H1 (cell line): ENCODE measurements around the gene MS4A5. TPM values are rescaled to one million over a fixed set of nuclear protein-coding genes. Genes with fewer than 3 reads are reported as not detected.

Experiments used
- CTCF ChIA-PET: fragments of 300-600 bp; sonication (Branson Sonifier 250); formaldehyde crosslinking; loops from one replicate; lab custom pipeline; 2021; ENCODE audit not compliant: partially characterized antibody; lab: Charles Lee
- POLR2A ChIA-PET: fragments of 300-600 bp; sonication (Branson Sonifier 250); formaldehyde crosslinking; loops from one replicate; lab custom pipeline; 2021; ENCODE audit warnings: inconsistent platforms; ENCODE audit not compliant: partially characterized antibody; lab: Charles Lee
- DNase-seq, 2 experiments: peaks; one replicate each; pipeline versions ENCODE4 v3.0.0 to v3.0.0-alpha.2; 2010 to 2022; ENCODE audit warnings: low spot score in 2 of 2, low read depth in 1 of 2, mixed read lengths in 1 of 2
- FAIRE-seq: peaks from 2 replicates; lab custom pipeline; 2011; peaks lifted over from hg19 to GRCh38; lab: Jason Lieb, UNC
- H2AFZ ChIP-seq: 2 replicates; pipeline ENCODE4 v1.8.1; 2012; ENCODE audit warnings: low read length, inconsistent platforms
- H2AK5ac ChIP-seq: 2 replicates; pipeline ENCODE4 v1.6.1; 2013; ENCODE audit warnings: low read depth, low read length
- H2BK120ac ChIP-seq: replicated peaks from 2 replicates; pipeline ENCODE3; 2013; ENCODE audit warnings: low read depth, low read length, inconsistent platforms
- H2BK12ac ChIP-seq: 2 replicates; pipeline ENCODE4 v1.6.1; 2013; ENCODE audit warnings: low read depth, low read length
- H2BK15ac ChIP-seq: 2 replicates; pipeline ENCODE4 v1.6.1; 2013; ENCODE audit warnings: low read length
- H2BK20ac ChIP-seq: 2 replicates; pipeline ENCODE4 v1.6.1; 2013; ENCODE audit warnings: low read length
- H2BK5ac ChIP-seq: 2 replicates; pipeline ENCODE4 v1.6.1; 2013; ENCODE audit warnings: low read depth, low read length
- H3K14ac ChIP-seq: 2 replicates; pipeline ENCODE4 v1.6.1; 2013; ENCODE audit warnings: inconsistent platforms; ENCODE audit not compliant: insufficient read length
- H3K18ac ChIP-seq: 2 replicates; pipeline ENCODE4 v1.6.1; 2013; ENCODE audit warnings: low read length; ENCODE audit errors: extremely low read depth
- H3K23ac ChIP-seq: 2 replicates; pipeline ENCODE4 v1.6.1; 2013; ENCODE audit warnings: inconsistent platforms; ENCODE audit not compliant: insufficient read length
- H3K23me2 ChIP-seq: 2 replicates; pipeline ENCODE4 v1.6.1; 2013; ENCODE audit warnings: low read depth, low read length
- H3K27ac ChIP-seq: 2 replicates; pipeline ENCODE4 v1.6.1; 2011; ENCODE audit warnings: low read depth, low read length, inconsistent platforms
- H3K27me3 ChIP-seq, 4 experiments: replicated peaks in 1 of 4; 1 replicate in 1 of 4; 2 replicates in 3 of 4; pipeline versions ENCODE4 v1.6.1 to v1.8.1; 2011 to 2013; ENCODE audit warnings: low read length in 3 of 4, mild to moderate bottlenecking in 3 of 4, inconsistent platforms in 2 of 4, mixed read lengths in 2 of 4, moderate library complexity in 1 of 4; ENCODE audit not compliant: control insufficient read depth in 3 of 4, insufficient read depth in 3 of 4; ENCODE audit errors: extremely low read depth in 1 of 4
- H3K36me3 ChIP-seq, 4 experiments: 2 replicates each; pipeline versions ENCODE4 v1.6.1 to v1.8.1; 2011 to 2013; ENCODE audit warnings: mild to moderate bottlenecking in 4 of 4, low read length in 3 of 4, moderate library complexity in 2 of 4, control low read depth in 1 of 4, inconsistent platforms in 1 of 4; ENCODE audit not compliant: insufficient read depth in 4 of 4, control insufficient read depth in 2 of 4
- H3K4ac ChIP-seq: replicated peaks from 2 replicates; pipeline ENCODE3; 2013; ENCODE audit warnings: low read length, low read depth, mixed read lengths, inconsistent platforms; ENCODE audit not compliant: insufficient read length
- H3K4me1 ChIP-seq, 4 experiments: replicated peaks in 1 of 4; 1 replicate in 1 of 4; 2 replicates in 3 of 4; pipeline versions ENCODE4 v1.6.1 to v1.8.1; 2011 to 2013; ENCODE audit warnings: low read length in 3 of 4, inconsistent platforms in 2 of 4, mixed read lengths in 1 of 4; ENCODE audit not compliant: insufficient read depth in 4 of 4, control insufficient read depth in 3 of 4
- H3K4me2 ChIP-seq, 2 experiments: 2 replicates each; pipeline versions ENCODE4 v1.6.1 to v1.8.1; 2011 to 2013; ENCODE audit warnings: low read depth in 2 of 2, low read length in 2 of 2, control low read depth in 1 of 2, inconsistent platforms in 1 of 2, mild to moderate bottlenecking in 1 of 2; ENCODE audit not compliant: insufficient read depth in 1 of 2
- H3K4me3 ChIP-seq, 4 experiments: fragments of 200-600, 300-600 bp in 1 of 4; sonication (generic), shearing (Covaris generic), sonication (Bioruptor Twin) in 1 of 4; 2 replicates each; pipeline versions ENCODE4 v1.5.1 to v1.8.1; 2011 to 2016; ENCODE audit warnings: low read length in 4 of 4, low read depth in 3 of 4, control low read depth in 2 of 4, inconsistent platforms in 2 of 4, mild to moderate bottlenecking in 2 of 4, mixed read lengths in 1 of 4, moderate library complexity in 1 of 4; ENCODE audit not compliant: insufficient read depth in 2 of 4; ENCODE audit errors: extremely low read depth in 1 of 4
- H3K56ac ChIP-seq: replicated peaks from 2 replicates; pipeline ENCODE3; 2013; ENCODE audit warnings: low read depth, mild to moderate bottlenecking, mixed read lengths, low read length, inconsistent platforms; ENCODE audit not compliant: insufficient read length
- H3K79me1 ChIP-seq: 2 replicates; pipeline ENCODE4 v1.6.1; 2013; ENCODE audit warnings: low read depth, low read length, control low read depth
- H3K79me2 ChIP-seq, 2 experiments: 2 replicates each; pipeline versions ENCODE4 v1.6.1 to v1.8.1; 2012 to 2013; ENCODE audit warnings: low read length in 2 of 2, mild to moderate bottlenecking in 2 of 2, inconsistent platforms in 1 of 2; ENCODE audit not compliant: insufficient read depth in 2 of 2, control insufficient read depth in 1 of 2
- H3K9ac ChIP-seq, 4 experiments: replicated peaks in 1 of 4; 1 replicate in 1 of 4; 2 replicates in 3 of 4; pipeline versions ENCODE4 v1.6.1 to v1.8.1; 2011 to 2013; ENCODE audit warnings: low read depth in 3 of 4, low read length in 3 of 4, control low read depth in 2 of 4, mild to moderate bottlenecking in 2 of 4, moderate library complexity in 2 of 4, inconsistent platforms in 1 of 4; ENCODE audit errors: extremely low read depth in 1 of 4
- H3K9me3 ChIP-seq, 2 experiments: 2 replicates each; pipeline versions ENCODE4 v1.6.1 to v1.8.1; 2012 to 2013; ENCODE audit warnings: mild to moderate bottlenecking in 2 of 2, moderate library complexity in 2 of 2, control low read depth in 1 of 2, inconsistent platforms in 1 of 2, low read depth in 1 of 2, low read length in 1 of 2, mixed read lengths in 1 of 2; ENCODE audit not compliant: insufficient read depth in 2 of 2
- H4K20me1 ChIP-seq, 2 experiments: replicated peaks in 1 of 2; 2 replicates each; pipeline versions ENCODE3 to v1.8.1; 2011 to 2013; ENCODE audit warnings: inconsistent platforms in 2 of 2, low read length in 2 of 2, mild to moderate bottlenecking in 1 of 2; ENCODE audit not compliant: insufficient read depth in 2 of 2, control insufficient read depth in 1 of 2
- H4K5ac ChIP-seq: 2 replicates; pipeline ENCODE4 v1.6.1; 2013; ENCODE audit warnings: low read length, low read depth, mixed read lengths, inconsistent platforms; ENCODE audit not compliant: insufficient read length
- H4K8ac ChIP-seq: 2 replicates; pipeline ENCODE4 v1.8.0; 2013; ENCODE audit warnings: mild to moderate bottlenecking, moderate library complexity, low read length, inconsistent platforms; ENCODE audit not compliant: insufficient read depth; ENCODE audit errors: extremely low read depth
- H4K91ac ChIP-seq: replicated peaks from 2 replicates; pipeline ENCODE3; 2013; ENCODE audit warnings: low read length, mixed read lengths, inconsistent platforms; ENCODE audit not compliant: insufficient read length
- CBX8 ChIP-seq: fragments of 300-800, 300-1000 bp; sonication (generic); IDR thresholded peaks from 2 replicates; pipeline ENCODE4 v1.7.1; 2016; ENCODE audit warnings: low read depth, low read length, borderline replicate concordance
- CEBPB ChIP-seq: IDR thresholded peaks from 2 replicates; pipeline ENCODE4 v1.6.1; 2012; ENCODE audit warnings: low read depth, low read length
- CHD1 ChIP-seq: IDR thresholded peaks from 2 replicates; pipeline ENCODE4 v1.6.1; 2012; ENCODE audit warnings: low read depth, low read length, improper control_type of control experiment
- CREB1 ChIP-seq: IDR thresholded peaks from 2 replicates; pipeline ENCODE4 v1.6.1; 2012; ENCODE audit warnings: inconsistent platforms
- GTF2F1 ChIP-seq: IDR thresholded peaks from 2 replicates; pipeline ENCODE4 v1.6.1; 2012; ENCODE audit warnings: low read depth, low read length, improper control_type of control experiment, borderline replicate concordance
- NANOG ChIP-seq: IDR thresholded peaks from 2 replicates; pipeline ENCODE4 v1.6.1; 2011; ENCODE audit warnings: low read length, low read depth, mild to moderate bottlenecking, inconsistent platforms; ENCODE audit not compliant: insufficient read depth, poor library complexity, severe bottlenecking
- PHF8 ChIP-seq: fragments of 200-600 bp; sonication (generic); conservative IDR thresholded peaks from 2 replicates; pipeline ENCODE4 v1.7.1; 2012; ENCODE audit warnings: low read depth, mild to moderate bottlenecking, inconsistent platforms, low read length, moderate library complexity
- RFX5 ChIP-seq: IDR thresholded peaks from 2 replicates; pipeline ENCODE4 v1.6.1; 2011; ENCODE audit warnings: low read depth, low read length, improper control_type of control experiment, borderline replicate concordance
- RNF2 ChIP-seq: fragments of 200-900, 300-1000 bp; sonication (generic); IDR thresholded peaks from 2 replicates; pipeline ENCODE4 v1.7.1; 2016; ENCODE audit warnings: borderline replicate concordance, low read depth, mild to moderate bottlenecking, antibody characterized with exemption, low read length; ENCODE audit not compliant: poor library complexity, severe bottlenecking; ENCODE audit errors: missing control alignments
- SP4 ChIP-seq: IDR thresholded peaks from 2 replicates; pipeline ENCODE4 v1.6.1; 2012; ENCODE audit warnings: low read length, inconsistent platforms
- TAF7 ChIP-seq: optimal IDR thresholded peaks from 2 replicates; pipeline ENCODE3; 2011; ENCODE audit warnings: low read depth, mild to moderate bottlenecking, inconsistent platforms, low read length, moderate library complexity, borderline replicate concordance
- TBP ChIP-seq: IDR thresholded peaks from 2 replicates; pipeline ENCODE4 v1.6.1; 2011; ENCODE audit warnings: low read depth, low read length, improper control_type of control experiment
- WGBS, 2 experiments: shearing (Covaris generic) in 1 of 2; methylation state at CpG; one replicate each; pipeline versions ENCODE4 v1.1.6 to v1.1.7; 2013 to 2015; ENCODE audit warnings: low lambda C conversion rate in 2 of 2, mixed read lengths in 2 of 2, inconsistent platforms in 1 of 2, low coverage in 1 of 2, missing lambda C conversion rate in 1 of 2; ENCODE audit not compliant: insufficient replicate concordance in 2 of 2, insufficient coverage in 1 of 2, insufficient read length in 1 of 2; ENCODE audit errors: extremely low coverage in 1 of 2, missing lambda C conversion rate in 1 of 2; 5-methylcytosine and 5-hydroxymethylcytosine counted together
- polyA plus RNA-seq, 7 experiments: library from polyadenylated mRNA; depleted of rRNA in 3 of 7; stranded (reverse) in 5 of 7; unstranded in 2 of 7; fragments of >200 nt in 5 of 7; fragments of 200-250 nt in 2 of 7; gene quantifications; 1 replicate in 5 of 7; 2 replicates in 1 of 7; 4 replicates in 1 of 7; pipeline versions ENCODE4 v1.2.1 to v1.2.3, GENCODE V29; 2011 to 2013; ENCODE audit warnings: missing spikeins in 2 of 7, mixed read lengths in 2 of 7
- total RNA-seq: library from RNA; stranded (reverse); fragmentation: NEBNext Ultra II Directional; extraction: Animal tissue kit (Norgen Biotek cat#: 25700); gene quantifications from 2 replicates; pipeline ENCODE4 v1.2.1, GENCODE V29; 2021
- TF ChIP-seq, protein P1 (sequence below): IDR thresholded peaks from 2 replicates; pipeline ENCODE4 v1.6.1; 2012; ENCODE audit warnings: low read length, inconsistent platforms

The MS4A5 gene
- total and polyA plus RNA-seq, 2 of the 8 experiments (the other 6 are each of a cell fraction or from before 2014, with no cell fraction given), result not detected

DNA sequence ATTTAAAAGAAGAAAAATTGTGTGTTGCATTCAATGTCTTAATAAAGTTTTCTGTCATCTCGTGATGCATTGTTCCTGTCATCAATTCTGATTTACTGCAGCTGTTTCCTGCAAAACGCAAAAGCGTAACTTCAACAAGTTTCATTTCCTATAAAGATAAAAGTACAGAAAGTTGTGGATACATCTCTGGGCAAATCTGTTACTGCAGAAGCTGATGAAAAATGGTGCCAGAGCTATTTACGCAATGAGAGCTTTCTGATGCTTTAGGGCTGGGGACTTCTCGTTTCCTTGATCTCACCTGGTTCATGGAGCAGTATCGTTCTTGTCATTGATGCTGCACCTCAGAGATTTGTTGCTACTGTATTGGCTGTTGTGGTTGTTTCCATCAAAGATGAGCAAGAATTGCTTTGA is 47.7 kb downstream of the MS4A5 start:
- no peaks in the 10 kb centered on the region for H3K23me2 ChIP-seq
- WGBS, 2 experiments, result 94% methylated on average over 6 of the region's 6 CpGs; no CpG with 5 or more reads in 1 of the 2 experiments
- H2BK15ac ChIP-seq, result no peak overlapping the region
- POLR2A ChIA-PET, result no interaction called here
- H3K9ac ChIP-seq, result no peak overlapping the region
- H3K14ac ChIP-seq, result no peak overlapping the region
- no peak overlapping the region for H2BK120ac ChIP-seq
- no peak overlapping the region for H2BK12ac ChIP-seq
- CTCF ChIA-PET, result interaction anchor here (0.6 to 1.7 kb wide), 3 partner anchors 74 to 114 kb away, joined by 3 to 4 read pairs (median 3); no protein-coding TSS in a partner anchor
- no peak overlapping the region for H2BK20ac ChIP-seq
- H3K79me2 ChIP-seq, result no peaks in the 10 kb centered on the region
- no peak overlapping the region for H4K5ac ChIP-seq
- H3K36me3 ChIP-seq, result no peaks in the 10 kb centered on the region
- no peak overlapping the region for H2AFZ ChIP-seq
- no peak overlapping the region for H3K4ac ChIP-seq
- H4K91ac ChIP-seq, result no peak overlapping the region
- H3K18ac ChIP-seq, result no peak overlapping the region
- no peak overlapping the region for H3K27ac ChIP-seq
- no peak overlapping the region for H3K4me2 ChIP-seq
- H3K9me3 ChIP-seq, result no peaks in the 10 kb centered on the region
- H4K20me1 ChIP-seq, result no peaks in the 10 kb centered on the region
- H2BK5ac ChIP-seq, result no peak overlapping the region
- H3K4me3 ChIP-seq, result no peak overlapping the region
- no peaks in the 10 kb centered on the region for H3K27me3 ChIP-seq
- H3K4me1 ChIP-seq, result no peaks in the 10 kb centered on the region
- H3K23ac ChIP-seq, result no peak overlapping the region
- no peaks in the 10 kb centered on the region for H3K79me1 ChIP-seq
- DNase-seq, result no peak
- no peak overlapping the region for H2AK5ac ChIP-seq
- no peak overlapping the region for H3K56ac ChIP-seq
- FAIRE-seq, result no peak
- no peak overlapping the region for H4K8ac ChIP-seq
- TF ChIP-seq, protein P1, sequence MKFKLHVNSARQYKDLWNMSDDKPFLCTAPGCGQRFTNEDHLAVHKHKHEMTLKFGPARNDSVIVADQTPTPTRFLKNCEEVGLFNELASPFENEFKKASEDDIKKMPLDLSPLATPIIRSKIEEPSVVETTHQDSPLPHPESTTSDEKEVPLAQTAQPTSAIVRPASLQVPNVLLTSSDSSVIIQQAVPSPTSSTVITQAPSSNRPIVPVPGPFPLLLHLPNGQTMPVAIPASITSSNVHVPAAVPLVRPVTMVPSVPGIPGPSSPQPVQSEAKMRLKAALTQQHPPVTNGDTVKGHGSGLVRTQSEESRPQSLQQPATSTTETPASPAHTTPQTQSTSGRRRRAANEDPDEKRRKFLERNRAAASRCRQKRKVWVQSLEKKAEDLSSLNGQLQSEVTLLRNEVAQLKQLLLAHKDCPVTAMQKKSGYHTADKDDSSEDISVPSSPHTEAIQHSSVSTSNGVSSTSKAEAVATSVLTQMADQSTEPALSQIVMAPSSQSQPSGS, result no peak
- TF ChIP-seq GTF2F1 (no peak), CEBPB (no peak), TBP (no peak), TAF7 (no peak), RFX5 (no peak), CREB1 (no peak), RNF2 (no peak), NANOG (no peak), SP4 (no peak), CHD1 (no peak), CBX8 (no peak), PHF8 (no peak)
